Activated naive CD4-positive, alpha-beta T cell (primary cell): Measurements from ENCODE around the gene NAA10.
A peak's percentile ranks its signal among the peaks of the same experiment; 100 is the strongest.

Experiments
- DNase-seq, 4 experiments: peaks; one replicate each; lab custom pipeline; 2025; lab: John Stamatoyannopoulos, UW

The NAA10 gene

GRCh38 chrX:153948002-153948466, 13.2 kb upstream of the NAA10 start:
- DNase-seq, result no peak

DNA sequence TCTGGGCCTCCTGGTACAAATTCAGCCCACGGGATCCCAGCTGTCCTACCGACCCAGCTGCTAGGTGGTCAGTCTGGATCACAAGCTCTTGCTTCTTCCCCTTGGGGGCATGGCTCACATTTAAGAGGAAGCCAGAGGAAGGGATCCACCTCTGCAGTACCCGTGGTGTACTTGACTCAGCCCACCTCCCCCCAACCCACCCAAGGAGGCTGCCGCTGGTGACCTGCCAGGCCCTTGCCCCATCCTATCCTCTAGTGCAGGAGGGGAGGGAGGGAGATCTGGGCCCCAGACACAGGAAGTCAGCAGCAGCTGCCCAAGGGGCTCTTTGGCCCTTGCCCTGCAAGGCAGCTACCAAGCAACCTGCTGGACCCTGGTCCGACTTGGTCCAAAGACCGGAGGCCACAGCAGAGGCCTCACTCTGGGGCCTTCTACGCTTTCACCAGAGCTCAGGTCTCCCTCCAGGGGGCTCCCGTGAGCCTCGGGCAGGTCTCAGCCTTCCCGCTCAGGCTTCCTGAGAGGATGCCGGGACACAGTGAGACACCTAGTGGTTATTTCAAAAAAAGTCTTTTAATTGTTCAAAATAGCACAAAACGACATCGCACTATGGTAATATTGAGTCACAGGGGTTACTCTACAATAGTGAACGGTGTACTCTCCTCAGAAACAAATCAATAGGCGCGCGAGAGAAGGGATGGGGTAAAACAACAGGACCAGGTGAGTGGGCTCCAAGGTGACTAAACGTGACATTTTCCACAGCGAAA, 12.4 kb upstream of the NAA10 start:
- peak; percentile 18 to 75 (median 45) for DNase-seq

DNA sequence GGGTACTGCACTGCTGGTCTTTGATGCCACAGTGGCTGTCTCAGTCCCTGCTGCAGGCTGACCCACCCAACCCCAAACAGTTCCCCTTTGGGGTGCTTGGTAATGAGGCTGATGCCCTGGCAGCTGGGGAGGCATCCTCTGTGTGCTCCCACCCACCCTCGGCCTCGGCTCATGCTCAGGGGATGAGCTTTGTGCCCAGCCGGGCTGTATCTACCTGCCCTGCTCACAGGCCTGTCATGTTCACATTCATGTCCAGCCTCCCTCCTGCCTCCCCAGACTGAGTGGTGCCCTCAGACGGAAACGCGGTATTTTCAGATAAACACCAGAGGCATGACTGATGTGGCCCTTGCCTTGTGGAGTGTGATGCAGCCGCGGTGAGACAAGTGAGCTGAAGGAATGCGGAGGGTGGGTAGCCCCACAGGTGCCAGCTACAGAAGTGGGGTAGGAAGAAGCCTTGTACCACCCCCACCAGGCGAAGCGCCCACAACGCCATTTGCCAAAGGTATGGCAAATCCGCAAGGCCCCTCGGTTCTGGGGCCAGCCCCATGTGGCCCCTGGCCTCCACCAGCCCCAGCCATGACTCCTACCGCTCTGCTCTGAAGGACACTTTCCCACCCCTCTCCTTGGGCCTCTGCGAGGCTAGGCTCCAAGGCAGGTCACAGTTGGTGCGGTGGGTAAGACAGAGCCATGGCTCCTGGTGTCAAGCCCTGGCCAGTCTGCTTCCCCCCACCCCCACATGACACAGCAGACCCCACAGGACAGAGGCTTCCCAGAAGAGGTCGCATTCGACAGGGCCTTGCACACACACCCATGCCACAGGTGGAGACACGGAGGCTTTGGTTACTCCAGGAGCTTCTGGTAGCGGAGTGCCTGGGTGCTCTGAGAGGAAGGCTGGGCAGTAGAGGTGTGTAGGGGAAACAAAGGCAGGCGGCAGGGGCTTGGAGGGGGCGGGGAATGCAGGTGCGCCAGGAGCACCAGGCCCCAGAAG, 11.4 kb upstream of the NAA10 start:
- DNase-seq, result no peak

DNA sequence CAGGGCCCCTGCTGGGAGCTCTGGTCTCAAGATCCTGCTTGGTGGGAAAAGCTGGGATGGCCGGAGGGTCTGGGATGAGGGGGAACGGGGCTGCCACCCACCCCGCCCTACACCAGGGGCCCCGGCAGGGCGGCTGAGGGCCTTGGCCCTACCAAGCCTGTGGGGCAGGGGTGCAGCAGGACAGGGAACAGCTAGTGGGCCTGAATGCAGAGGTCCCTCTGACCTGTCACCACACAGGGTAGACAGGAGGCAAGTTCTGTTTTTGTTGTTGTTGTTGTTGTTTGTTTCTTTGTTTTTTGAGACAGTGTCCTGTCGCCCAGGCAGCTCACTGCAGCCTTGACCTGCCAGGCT, 9.9 kb upstream of the NAA10 start:
- no peak for DNase-seq

DNA sequence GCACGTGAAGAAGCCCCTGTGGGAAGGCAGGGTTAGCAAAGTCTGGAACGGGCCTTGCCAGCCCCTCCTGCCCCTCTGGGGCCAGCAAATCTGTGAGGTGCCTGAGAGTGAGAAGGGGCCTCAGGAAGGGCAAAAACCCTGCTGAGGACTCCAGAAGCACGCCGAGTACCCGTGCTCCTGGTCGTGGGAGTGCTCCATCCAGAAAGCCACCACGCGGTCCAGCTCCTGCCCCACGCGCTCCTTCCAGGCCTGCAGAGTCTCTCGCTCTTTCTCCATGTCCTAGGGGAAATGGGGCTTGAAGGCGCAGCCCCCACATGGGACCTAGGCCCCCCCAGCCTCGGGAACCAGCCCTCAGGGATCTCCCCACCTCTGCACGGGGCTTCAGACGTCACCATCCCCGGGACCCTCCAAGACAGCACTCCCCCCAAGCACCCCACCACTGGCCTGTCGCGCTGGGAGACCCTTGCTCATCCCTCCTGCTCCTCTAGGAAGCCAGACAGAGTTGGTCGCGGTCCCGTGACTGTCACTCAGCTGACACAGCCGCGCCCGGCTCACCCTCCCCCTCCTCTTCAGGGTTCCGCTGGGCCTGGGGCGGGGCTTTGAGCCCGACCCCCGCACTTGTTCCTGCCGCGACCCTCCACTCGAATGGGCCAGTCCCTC, 9.4 kb upstream of the NAA10 start, which contains the start of gene RENBP:
Gene RENBP (minus strand): TSS at position 504 of the 660 bp plus-strand sequence. CDS start 33 bp downstream, at position 471.
- DNase-seq, result peak in 2 of 4 experiments; percentile 20 to 39

DNA sequence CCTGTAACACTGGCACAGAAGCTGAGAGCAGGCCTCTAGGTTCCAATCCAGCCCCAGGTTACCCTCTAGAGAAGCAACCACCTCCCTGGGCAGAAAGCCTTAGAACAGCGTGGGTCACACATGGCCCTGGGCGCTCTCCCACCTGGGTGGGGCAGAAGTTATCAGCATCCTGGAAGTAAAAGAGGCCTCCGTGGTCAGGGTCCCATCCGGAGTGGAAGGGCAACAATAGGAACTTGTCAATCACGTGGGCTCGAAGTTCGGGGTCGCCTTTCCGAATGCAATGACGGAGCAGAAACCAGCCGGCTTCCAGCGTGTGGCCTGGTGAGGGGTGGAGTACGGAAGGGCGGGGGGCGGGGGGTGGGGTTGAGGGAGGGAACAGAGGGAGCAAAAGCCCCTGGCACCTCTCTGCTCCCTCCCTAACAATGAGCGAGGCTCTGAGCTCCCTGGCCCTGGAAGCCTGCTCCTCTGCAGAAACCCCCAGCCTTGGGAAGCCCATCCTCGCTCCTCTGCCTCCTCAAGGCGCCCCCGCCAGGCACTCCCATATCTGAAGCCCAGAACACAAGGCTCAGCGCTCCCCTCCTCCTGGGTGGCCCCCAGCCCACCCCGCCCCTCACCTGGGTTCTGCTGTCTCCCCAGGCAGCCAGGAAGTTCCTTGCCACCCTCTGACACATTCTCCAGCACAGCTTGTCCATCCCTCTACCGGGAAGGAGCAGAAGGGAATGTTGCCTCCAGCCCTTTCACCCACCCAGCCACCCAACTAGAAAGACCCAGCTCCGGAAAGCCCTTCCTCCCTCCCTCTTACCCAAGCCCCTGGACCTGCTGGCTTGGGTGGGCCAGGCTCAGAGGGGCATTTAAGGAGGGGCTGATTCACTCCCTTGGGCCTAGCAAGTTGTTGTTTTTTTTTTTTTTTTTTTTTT, 6.8 kb upstream of the NAA10 start:
- DNase-seq, result no peak

DNA sequence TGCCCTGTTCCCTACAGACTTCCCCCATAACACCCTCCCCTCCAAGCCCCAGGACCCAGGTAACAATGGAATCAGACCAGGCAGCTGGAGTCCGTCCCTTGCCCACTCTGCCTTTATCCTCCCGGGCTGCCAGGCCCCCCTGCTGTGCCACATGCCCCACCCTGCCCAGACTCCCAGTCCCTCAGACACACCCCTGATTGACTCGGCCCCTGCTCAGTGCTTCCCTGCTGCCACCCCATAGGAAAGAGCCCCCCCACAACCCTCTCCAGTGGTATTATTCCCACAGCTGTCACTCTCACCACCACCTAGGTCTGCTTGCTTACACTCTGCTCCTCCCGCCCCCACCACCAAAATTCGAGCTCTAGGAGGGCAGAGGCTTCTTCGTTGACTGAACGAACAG, 4.7 kb upstream of the NAA10 start:
- DNase-seq, result no peak

DNA sequence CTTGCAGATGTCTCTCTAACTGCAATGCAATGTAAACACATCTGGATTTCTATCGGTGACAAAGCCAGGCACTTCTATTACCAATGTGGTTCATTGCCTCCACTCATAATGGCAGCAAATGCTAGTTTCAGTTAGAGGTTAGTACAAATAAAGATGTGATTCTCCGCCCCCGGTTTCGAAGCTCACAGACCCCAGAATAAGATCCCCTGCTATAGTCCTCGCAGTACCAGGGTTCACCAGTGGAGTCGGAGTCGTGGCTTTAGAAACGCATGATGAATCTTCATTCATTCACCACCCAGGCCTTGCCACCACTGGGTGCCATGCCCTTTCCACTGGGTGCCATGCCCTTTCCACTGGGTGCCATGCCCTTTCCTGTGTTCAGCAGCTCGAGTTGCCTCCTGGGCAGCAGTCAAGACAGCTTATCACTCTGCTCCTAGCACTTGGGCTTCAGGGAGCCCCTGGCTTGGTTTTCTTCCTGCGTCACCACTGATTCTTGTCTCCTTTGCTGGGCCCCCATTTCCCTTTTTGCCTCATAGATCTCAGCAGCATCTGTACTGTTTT, 3.5 kb upstream of the NAA10 start:
- no peak for DNase-seq

- DNase-seq, result no peak
These were observed 2.2 kb upstream of the NAA10 start for GRCh38 chrX:153937056-153937455.

GRCh38 chrX:153935326-153935851, 552 bp upstream of the NAA10 start:
- no peak for DNase-seq

DNA sequence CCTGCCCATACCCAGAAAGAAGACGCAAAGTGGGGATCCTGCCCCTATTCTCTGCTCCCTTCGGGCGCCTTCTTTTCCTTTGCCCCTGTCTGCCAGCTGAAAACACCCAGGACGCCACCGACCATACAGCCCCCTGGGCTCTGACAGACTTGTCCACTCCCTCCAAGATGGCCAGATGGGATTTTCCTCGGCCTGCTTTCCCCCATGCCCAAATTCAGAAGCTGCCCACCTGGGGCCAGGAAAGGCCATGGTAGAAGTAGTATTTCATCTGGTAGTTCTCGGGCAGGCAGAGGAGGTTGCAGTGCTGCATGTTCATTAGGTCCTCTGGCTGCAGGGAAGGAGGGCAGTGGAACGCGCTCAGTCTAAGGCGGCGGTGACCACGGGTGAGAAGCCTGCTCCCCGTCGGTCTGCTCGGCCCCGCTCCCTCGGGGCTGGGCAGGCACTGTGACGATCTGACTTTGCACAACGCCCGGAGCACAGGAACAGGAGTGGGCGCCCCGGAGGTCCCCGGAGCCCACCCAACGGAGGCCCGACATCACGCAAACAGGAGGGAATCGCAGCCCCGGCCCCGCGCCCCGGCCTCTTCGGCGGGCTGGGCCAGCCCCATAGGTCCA, 582 bp downstream of the NAA10 start:
- no peak for DNase-seq

- no peak for DNase-seq
These were observed 1.1 kb downstream of the NAA10 start for GRCh38 chrX:153933748-153934147.

- no peak for DNase-seq
These were observed 2.5 kb downstream of the NAA10 start for GRCh38 chrX:153932220-153932915.

DNA sequence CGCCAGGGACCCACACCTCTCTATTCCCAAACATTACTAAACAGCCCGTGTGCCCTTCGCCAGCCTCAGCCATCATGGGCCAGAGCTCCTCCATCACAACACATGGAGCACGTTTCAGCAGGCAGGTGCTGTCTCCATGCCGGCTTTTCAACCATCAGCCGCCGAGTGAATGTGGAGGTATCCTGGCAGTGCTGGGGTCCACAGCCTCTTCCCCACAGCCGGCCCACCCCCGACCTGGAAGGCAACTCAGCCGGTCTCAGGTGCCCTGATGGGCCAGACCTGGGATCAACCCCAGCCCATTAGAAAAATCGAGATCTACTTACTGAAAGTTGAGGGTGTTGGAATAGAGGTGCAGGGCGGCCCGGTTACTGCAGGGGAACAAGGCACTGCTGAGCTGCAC, 3.1 kb downstream of the NAA10 start:
- no peak for DNase-seq

GRCh38 chrX:153931151-153931550, 3.7 kb downstream of the NAA10 start:
- no peak for DNase-seq

DNA sequence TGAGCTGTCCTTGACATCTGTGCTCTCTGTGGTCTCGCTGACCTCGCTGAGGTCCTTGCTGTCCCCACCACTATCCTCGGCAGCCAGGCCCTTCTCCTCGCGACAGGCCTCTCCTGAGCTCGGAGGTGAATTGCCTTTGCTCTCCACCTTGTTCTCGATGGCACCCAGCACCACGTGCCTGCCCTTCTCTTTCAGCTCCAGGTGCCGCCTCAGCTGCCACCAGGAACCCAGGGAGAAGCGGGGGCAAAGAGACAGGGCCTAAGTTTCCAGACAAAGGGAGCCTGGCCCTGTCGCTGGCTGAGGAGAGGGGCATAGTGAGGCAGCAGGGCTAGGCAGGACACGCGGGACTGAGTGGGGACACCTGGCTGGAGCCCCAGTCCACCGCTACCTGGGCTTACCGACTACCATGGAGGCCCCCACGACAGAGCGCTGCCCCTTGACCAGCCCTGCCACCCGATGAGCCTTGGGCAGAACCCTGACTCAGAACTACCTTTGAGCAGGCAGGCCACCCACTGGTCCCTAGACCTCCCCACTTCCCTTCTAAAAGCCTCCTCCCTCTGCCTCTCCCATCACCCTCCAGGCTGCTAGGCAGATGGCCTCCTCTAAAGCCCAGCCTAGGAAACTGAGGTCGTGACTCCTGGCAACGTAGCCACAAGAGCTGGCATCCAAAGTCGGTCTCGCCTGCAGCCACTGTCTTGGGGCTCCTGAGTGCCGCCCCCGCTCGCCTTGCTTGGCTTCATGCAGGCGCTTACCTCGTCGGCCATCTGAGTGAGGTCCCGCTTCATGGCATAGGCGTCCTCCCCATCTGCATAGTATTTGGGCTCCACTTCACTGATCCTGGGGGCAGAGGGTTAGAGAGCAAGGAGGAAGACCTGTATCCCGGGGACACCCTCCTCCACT, 4.6 kb downstream of the NAA10 start:
- no peak for DNase-seq

DNA sequence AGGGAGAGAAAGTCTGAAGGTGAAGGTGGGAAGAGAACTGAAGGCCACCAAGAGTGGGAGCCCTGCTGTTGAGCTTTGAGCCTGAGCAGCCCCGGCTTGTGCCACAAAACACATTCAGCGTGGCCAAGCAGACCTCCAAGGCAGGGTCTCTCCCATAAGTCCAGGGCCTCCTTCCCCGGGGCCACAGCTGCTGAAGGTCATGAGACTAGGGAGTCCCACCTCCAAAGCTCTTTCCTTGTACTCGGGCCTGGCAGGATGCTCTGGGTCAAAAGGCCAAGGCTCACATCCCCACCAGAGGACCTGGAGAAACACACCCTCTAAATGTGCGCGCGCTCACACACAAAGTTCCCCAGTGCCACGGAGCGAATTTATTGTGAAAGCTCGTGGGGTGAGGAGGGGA, 5.3 kb downstream of the NAA10 start:
- no peak for DNase-seq

DNA sequence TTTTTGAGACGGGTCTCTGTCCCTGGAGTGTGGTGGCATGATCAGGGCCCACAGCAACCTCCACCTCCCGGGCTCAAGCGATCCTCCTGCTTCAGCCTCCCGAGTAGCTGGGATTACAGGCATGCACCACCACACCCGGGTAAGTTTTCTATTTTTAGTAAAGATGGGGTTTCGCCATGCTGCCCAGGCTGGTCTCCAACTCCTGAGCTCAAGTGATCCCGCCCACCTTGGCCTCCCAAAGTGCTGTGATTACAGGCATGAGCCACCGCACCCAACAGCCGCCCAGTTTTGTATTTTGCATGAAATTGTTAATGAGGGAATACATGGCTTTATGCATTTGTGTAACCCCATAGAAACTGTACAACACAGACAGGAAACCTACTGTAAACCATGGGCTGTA, 6.0 kb downstream of the NAA10 start:
- DNase-seq, result no peak
